ENCODE data around the gene BICC1. TPM values are rescaled to one million over a fixed set of nuclear protein-coding genes. Genes with fewer than 3 reads are reported as not detected.

BICC1 gene
- total and polyA plus RNA-seq, 2 of the 4 experiments (the other 2 are of a cell fraction) = 5.7 to 42.5 TPM

DNA sequence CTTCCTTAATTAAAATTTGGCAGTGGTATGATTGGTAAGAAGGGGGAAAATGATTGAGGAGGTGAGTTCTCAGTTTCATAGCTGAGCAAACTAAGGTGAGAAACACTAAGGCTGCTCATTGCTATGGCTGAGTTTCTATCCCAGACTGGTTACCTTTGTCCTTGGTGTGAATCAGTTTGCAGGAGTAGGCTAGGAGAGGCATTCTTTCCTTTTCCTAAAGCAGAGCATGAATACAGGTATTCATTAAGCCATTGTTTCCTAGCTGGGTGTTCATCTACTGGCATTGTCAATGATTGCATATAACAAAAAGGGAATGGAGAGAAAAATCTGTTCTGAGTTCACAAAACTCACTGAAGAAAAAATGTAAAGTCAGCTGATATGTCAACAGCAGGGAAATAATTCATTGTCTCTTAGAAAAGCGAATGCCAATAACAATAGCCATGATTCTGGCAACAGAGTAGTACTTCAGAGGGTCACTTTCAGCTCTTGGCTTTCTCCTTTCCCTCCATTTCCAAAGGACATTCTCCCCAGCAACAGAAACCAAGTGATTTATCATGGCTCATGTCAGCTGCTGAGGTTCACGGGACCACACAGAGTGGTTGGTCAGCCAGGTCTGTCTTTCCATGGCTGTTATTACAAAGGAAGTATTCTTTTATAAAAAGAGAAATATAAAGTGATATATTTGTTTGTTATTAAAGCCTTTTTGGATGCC, 234.0 kb downstream of the BICC1 start:
- no peak overlapping the region for H2AK9ac ChIP-seq (replicated peaks; ENCODE audit: low read depth, low read length, poor library complexity)
- H3K79me1 ChIP-seq (ENCODE audit: low read depth in 1 of 2, low read length in 2 of 2) = peaks cover 19 to 28% of the 10 kb centered on the region in 2 experiments; a peak in 3 of 4 replicates
- CTCF ChIA-PET = interaction anchor here (0.8 kb wide), 1 partner anchor 32 kb away, joined by 3 read pairs; no protein-coding TSS in a partner anchor
- H3K4me2 ChIP-seq (ENCODE audit: low read depth, low read length) = no peak overlapping the region
- no peak overlapping the region for H3K14ac ChIP-seq (replicated peaks; ENCODE audit: low read depth, low read length)
- H3K9ac ChIP-seq (ENCODE audit: low read depth, low read length) = no peak overlapping the region
- H4K5ac ChIP-seq (ENCODE audit: low read depth, low read length) = no peak overlapping the region
- no peak overlapping the region for H2BK5ac ChIP-seq (ENCODE audit: low read depth, low read length, poor library complexity, severe bottlenecking)
- no peak overlapping the region for H3K4ac ChIP-seq (ENCODE audit: low read depth, low read length)
- H2AFZ ChIP-seq (replicated peaks; ENCODE audit: low read length, poor library complexity) = no peak overlapping the region
- peaks cover 2% of the 10 kb centered on the region for H3K9me1 ChIP-seq (ENCODE audit: insufficient read depth, low read length)
- intact Hi-C loops (cut with micrococcal nuclease) (no loop called here), in situ Hi-C loops (cut with MboI; ENCODE audit: low sequenced_read_pairs) (no loop called here), dilution Hi-C loops (cut with HindIII; ENCODE audit: low sequenced_read_pairs, unreplicated experiment) (no loop called here)
- no peaks in the 10 kb centered on the region for H3K9me3 ChIP-seq (ENCODE audit: control insufficient read depth, insufficient read depth, low read length)
- no peak overlapping the region for H2BK20ac ChIP-seq (ENCODE audit: low read depth, low read length)
- no peak overlapping the region for H2BK15ac ChIP-seq (ENCODE audit: low read depth, low read length)
- no peak overlapping the region for H3K18ac ChIP-seq (ENCODE audit: low read depth, low read length)
- TF ChIP-seq CEBPB (IDR thresholded peaks at IDR 0.05; ENCODE audit: low read depth, low read length) = no peak
- TF ChIP-seq MAFK (IDR thresholded peaks at IDR 0.05; ENCODE audit: low read depth, low read length) = peak; percentile 31; the same call in 1 of the 2 replicates
- H3K4me1 ChIP-seq (ENCODE audit: control insufficient read depth, insufficient read depth, low read length) = peaks cover 7% of the 10 kb centered on the region
- no peak overlapping the region for H3K4me3 ChIP-seq (ENCODE audit: insufficient read depth, low read depth, low read length)
- DNase-seq (no peak), ATAC-seq (ENCODE audit: low read depth) (no peak)
- no peak overlapping the region for H3K23ac ChIP-seq (ENCODE audit: low read depth, low read length)
- no peaks in the 10 kb centered on the region for H3K36me3 ChIP-seq (ENCODE audit: control insufficient read depth, insufficient read depth, low read length)
- no peak overlapping the region for H2BK120ac ChIP-seq (ENCODE audit: low read depth, low read length)
- no peak overlapping the region for H4K8ac ChIP-seq (ENCODE audit: low read depth in 2 of 2, low read length in 2 of 2)
- H3K27ac ChIP-seq (ENCODE audit: insufficient read depth, low read length) = no peak overlapping the region
- no peaks in the 10 kb centered on the region for H3K27me3 ChIP-seq (ENCODE audit: control insufficient read depth, insufficient read depth, low read length)
- no peak overlapping the region for H3K56ac ChIP-seq (ENCODE audit: extremely low read depth, insufficient read depth, low read length)
- no peaks in the 10 kb centered on the region; the same call in 1 of the 2 replicates for H4K20me1 ChIP-seq (ENCODE audit: insufficient read depth, low read length)
- no peak overlapping the region for H4K91ac ChIP-seq (ENCODE audit: insufficient read depth, low read depth, low read length)
- POLR2A ChIA-PET (ENCODE audit: unreplicated experiment) = no interaction called here
- no peak overlapping the region for H2AK5ac ChIP-seq (ENCODE audit: low read depth, low read length)
- no TSS peak for BruUV-seq (replicated peaks)
- WGBS, 2 experiments (ENCODE audit: extremely low coverage in 2 of 2, insufficient read length in 1 of 2) = no CpG with 5 or more reads among the region's 2 CpGs

Data from IMR-90 (cell line).